Transverse colon (tissue), 4 donors: Measurements from ENCODE around the gene ATOSA. TPM values are rescaled to one million over a fixed set of nuclear protein-coding genes. Genes with fewer than 3 reads are reported as not detected.

Source experiments
- DNase-seq: peaks from one replicate; pipeline ENCODE4 v3.0.0-alpha.2; 2019
- H3K27ac ChIP-seq, 4 donors: fragments of 200-600 bp; sonication (generic); 2 replicates each; pipeline ENCODE4 v1.5.1; 2016 to 2018; ENCODE audit warnings: inconsistent platforms in 4 of 4
- H3K27me3 ChIP-seq: fragments of 200-600 bp; sonication (generic); 2 replicates; pipeline ENCODE4 v1.5.1; 2017; ENCODE audit warnings: inconsistent platforms
- H3K36me3 ChIP-seq, 4 donors: fragments of 200-600 bp; sonication (generic); 2 replicates each; pipeline ENCODE4 v1.5.1; 2017 to 2019; ENCODE audit warnings: inconsistent platforms in 4 of 4
- H3K4me1 ChIP-seq, 4 donors: fragments of 200-600 bp; sonication (generic); 2 replicates each; pipeline ENCODE4 v1.5.1; 2017 to 2020; ENCODE audit warnings: inconsistent platforms in 4 of 4
- H3K4me3 ChIP-seq, 4 donors: fragments of 200-600 bp; sonication (generic); 1 replicate in 1 of 4; 2 replicates in 3 of 4; pipeline versions ENCODE4 v1.5.1 to v1.6.1; 2017 to 2019; ENCODE audit warnings: inconsistent platforms in 4 of 4
- H3K9me3 ChIP-seq, 2 donors: fragments of 200-600 bp; sonication (generic); 2 replicates each; pipeline ENCODE4 v1.5.1; 2017 to 2019; ENCODE audit warnings: inconsistent platforms in 2 of 2
- CTCF ChIP-seq, 5 experiments: fragments of 200-600 bp in 3 of 5; fragments of 450-650 bp in 2 of 5; sonication (generic) in 3 of 5; IDR thresholded peaks; 1 replicate in 2 of 5; 2 replicates in 3 of 5; pipeline ENCODE4 v1.5.1; 2016 to 2017; ENCODE audit warnings: antibody characterized with exemption in 5 of 5, inconsistent platforms in 3 of 5, mild to moderate bottlenecking in 2 of 5, moderate library complexity in 1 of 5
- EP300 ChIP-seq: sonication (generic); formaldehyde crosslinking; IDR thresholded peaks from one replicate; pipeline ENCODE4 v1.6.1; 2017; ENCODE audit warnings: antibody characterized with exemption, low read depth
- POLR2A ChIP-seq: fragments of 450-650 bp; IDR thresholded peaks from one replicate; pipeline ENCODE4 v1.6.1; 2016; ENCODE audit warnings: antibody characterized with exemption, mild to moderate bottlenecking, moderate library complexity
- POLR2AphosphoS5 ChIP-seq, 3 donors: sonication (generic); formaldehyde crosslinking; IDR thresholded peaks; one replicate each; pipeline ENCODE4 v1.6.1; 2016; ENCODE audit warnings: antibody characterized with exemption in 3 of 3
- WGBS, 2 donors: methylation state at CpG; one replicate each; pipeline ENCODE4 v1.1.5; 2018; ENCODE audit warnings: low coverage in 1 of 2; 5-methylcytosine and 5-hydroxymethylcytosine counted together
- in situ Hi-C, 4 donors: fragments of 200-750 bp; cut with MboI; loops; one replicate each; pipeline versions ENCODE4 v1.15.0 to v1.15.1; 2017; ENCODE audit warnings: low sequenced_read_pairs in 3 of 4, low pct_ligation_motif_present in 1 of 4, low pct_unique_long_range_greater_than_20kb in 1 of 4
- intact Hi-C: fragments of 100-400 bp; cut with DNase I; formaldehyde crosslinking; loops from one replicate; pipeline ENCODE4 v1.15.1; 2023; ENCODE audit warnings: low total_unique reads
- total RNA-seq, 4 donors: library from RNA; depleted of rRNA; stranded (reverse); fragments of >200 nt; gene quantifications; one replicate each; pipeline ENCODE4 v1.1.0, GENCODE V29; 2016

Gene ATOSA
- total RNA-seq, 4 donors from 2014 or later: 41.0 to 149 (median 84.5) TPM

GRCh38 chr15:52642386-52643361 lies 36.5 kb downstream of the ATOSA start:
- intact Hi-C loops (no loop called here), in situ Hi-C loops (no loop called here)
- 76 to 77% methylated on average over 4 to 5 of the region's 5 CpGs for WGBS, 2 donors
- DNase-seq: no peak
- H3K4me1 ChIP-seq: peaks cover 0 to 13% (median 2%) of the 10 kb centered on the region in 4 donors
- H3K27ac ChIP-seq: no peak overlapping the region
- no peak overlapping the region for H3K4me3 ChIP-seq
- H3K36me3 ChIP-seq: peaks cover 0 to 22% (median 5%) of the 10 kb centered on the region in 4 donors
- H3K9me3 ChIP-seq: no peaks in the 10 kb centered on the region
- H3K27me3 ChIP-seq: no peaks in the 10 kb centered on the region
- TF ChIP-seq EP300 (no peak), CTCF (IDR thresholded peaks at IDR 0.05) (no peak), POLR2A (no peak), POLR2AphosphoS5 (IDR thresholded peaks at IDR 0.05) (no peak)

- 67 to 93% methylated on average over 1 to 2 of the region's 2 CpGs for WGBS, 2 donors
- TF ChIP-seq POLR2A (no peak), CTCF (IDR thresholded peaks at IDR 0.05) (no peak), POLR2AphosphoS5 (IDR thresholded peaks at IDR 0.05) (no peak), EP300 (no peak)
- no peaks in the 10 kb centered on the region for H3K4me1 ChIP-seq
- no peak overlapping the region for H3K27ac ChIP-seq
- no peaks in the 10 kb centered on the region for H3K27me3 ChIP-seq
- intact Hi-C loops: no loop called here
- DNase-seq: no peak
- in situ Hi-C loops: no loop called here
- H3K36me3 ChIP-seq: peaks cover 0 to 57% (median 13%) of the 10 kb centered on the region in 4 donors
- no peak overlapping the region for H3K4me3 ChIP-seq
- H3K9me3 ChIP-seq: no peaks in the 10 kb centered on the region
Measured at GRCh38 chr15:52636459-52636858, 42.7 kb downstream of the ATOSA start.

GRCh38 chr15:52635908-52636307 lies 43.3 kb downstream of the ATOSA start:
- no peak overlapping the region for H3K27ac ChIP-seq
- no peak for DNase-seq
- H3K4me3 ChIP-seq: no peak overlapping the region
- in situ Hi-C loops (no loop called here), intact Hi-C loops (no loop called here)
- peaks cover 0 to 56% (median 10%) of the 10 kb centered on the region in 4 donors for H3K36me3 ChIP-seq
- H3K27me3 ChIP-seq: no peaks in the 10 kb centered on the region
- 88 to 100% methylated on average over 1 of the region's 1 CpG for WGBS, 2 donors
- no peak for TF ChIP-seq POLR2AphosphoS5 (IDR thresholded peaks at IDR 0.05)
- no peak for TF ChIP-seq POLR2A
- no peak for TF ChIP-seq CTCF (IDR thresholded peaks at IDR 0.05)
- no peak for TF ChIP-seq EP300
- no peaks in the 10 kb centered on the region for H3K9me3 ChIP-seq
- no peaks in the 10 kb centered on the region for H3K4me1 ChIP-seq

Other genes starting within 250 kb of the ATOSA start
- gene MYO5A, start 150.5 kb downstream of the ATOSA start, total RNA-seq: 100 to 1,000 TPM in 1 of 4 donors, 10 to 100 TPM in 3; 10.9 to 151 (median 17.0) TPM
- gene ARPP19, start 110.4 kb downstream of the ATOSA start, total RNA-seq: 10 to 100 TPM; 33.8 to 92.4 (median 55.4) TPM
- under 1 TPM in 1 of 4 donors, not detected in 3; 0.64 TPM for gene ONECUT1, start 110.9 kb upstream of the ATOSA start, total RNA-seq